Pulmonary artery endothelial cell (primary cell): ENCODE data around the gene SLC35B1. TPM values are rescaled to one million over a fixed set of nuclear protein-coding genes. Genes with fewer than 3 reads are reported as not detected.

Experiments used
- DNase-seq: peaks from one replicate; pipeline ENCODE4 v3.0.0-alpha.2; 2011; ENCODE audit warnings: low read depth, low spot score
- total RNA-seq: library from RNA; depleted of rRNA; stranded (reverse); fragments of >200 nt; gene quantifications from 2 replicates; pipeline ENCODE4 v1.2.3, GENCODE V29; 2014

The SLC35B1 gene
- 72.2 and 93.6 TPM in 2 replicates for total RNA-seq

- peak; percentile 98 for DNase-seq
These were observed at the start of gene SLC35B1 for GRCh38 chr17:49707608-49708514. SLC35B1 (minus strand) TSS chr17:49707964; CDS start chr17:49707833, 131 bp downstream.

- DNase-seq = no peak
These were observed 49.5 kb upstream of the SLC35B1 start for GRCh38 chr17:49757151-49757777.

GRCh38 chr17:49756323-49757150 is 48.8 kb upstream of the SLC35B1 start:
- no peak for DNase-seq

GRCh38 chr17:49755663-49756283 is 48.0 kb upstream of the SLC35B1 start:
- DNase-seq = no peak

GRCh38 chr17:49753959-49754391 is 46.2 kb upstream of the SLC35B1 start:
- DNase-seq = no peak

- DNase-seq = no peak
These were observed 44.7 kb upstream of the SLC35B1 start for GRCh38 chr17:49752508-49752907.

GRCh38 chr17:49749730-49750129 is 42.0 kb upstream of the SLC35B1 start:
- DNase-seq = no peak

- DNase-seq = no peak
These were observed 41.0 kb upstream of the SLC35B1 start for GRCh38 chr17:49748791-49749190.

- no peak for DNase-seq
These were observed 40.5 kb upstream of the SLC35B1 start for GRCh38 chr17:49748223-49748622.

GRCh38 chr17:49747632-49748031 is 39.9 kb upstream of the SLC35B1 start:
- no peak for DNase-seq

GRCh38 chr17:49746791-49747490 is 39.2 kb upstream of the SLC35B1 start:
- no peak for DNase-seq

GRCh38 chr17:49745175-49746139 is 37.7 kb upstream of the SLC35B1 start:
- no peak for DNase-seq

- no peak for DNase-seq
These were observed 34.4 kb upstream of the SLC35B1 start for GRCh38 chr17:49742166-49742638.

GRCh38 chr17:49741692-49742076 is 33.9 kb upstream of the SLC35B1 start:
- DNase-seq = no peak

- no peak for DNase-seq
These were observed 33.4 kb upstream of the SLC35B1 start for GRCh38 chr17:49741009-49741691.

GRCh38 chr17:49739641-49740271 is 32.0 kb upstream of the SLC35B1 start:
- DNase-seq = no peak

GRCh38 chr17:49738456-49739163 is 30.8 kb upstream of the SLC35B1 start:
- no peak for DNase-seq
